ENCODE results near the gene RYR3.
"Not testable (repeated sequence)": the region's sequence is repeated elsewhere in the genome, so short reads cannot be mapped to it uniquely, and the experiment has no call there.

Gene RYR3

GRCh38 chr15:33586786-33587697 lies 276.3 kb downstream of the RYR3 start:
- no peak for DNase-seq (ENCODE audit: low read depth)

GRCh38 chr15:33587773-33588172 lies 277.0 kb downstream of the RYR3 start:
- no peak for DNase-seq (ENCODE audit: low read depth)

- no peak for DNase-seq (ENCODE audit: low read depth)
Observed at GRCh38 chr15:33592864-33593263, 282.1 kb downstream of the RYR3 start.

- not testable (repeated sequence) for DNase-seq (ENCODE audit: low read depth)
Observed at GRCh38 chr15:33598382-33598781, 287.6 kb downstream of the RYR3 start.

GRCh38 chr15:33600212-33600611 lies 289.4 kb downstream of the RYR3 start:
- no peak for DNase-seq (ENCODE audit: low read depth)

- no peak for DNase-seq (ENCODE audit: low read depth)
Observed at GRCh38 chr15:33601461-33601860, 290.7 kb downstream of the RYR3 start.

- peak; percentile 31 for DNase-seq (ENCODE audit: low read depth)
Observed at GRCh38 chr15:33608714-33609113, 297.9 kb downstream of the RYR3 start.

GRCh38 chr15:33612721-33613304 lies 302.0 kb downstream of the RYR3 start:
- no peak for DNase-seq (ENCODE audit: low read depth)

GRCh38 chr15:33616475-33616874 lies 305.7 kb downstream of the RYR3 start:
- no peak for DNase-seq (ENCODE audit: low read depth)

GRCh38 chr15:33618350-33618749 lies 307.6 kb downstream of the RYR3 start:
- no peak for DNase-seq (ENCODE audit: low read depth)

GRCh38 chr15:33621141-33621540 lies 310.4 kb downstream of the RYR3 start:
- DNase-seq (ENCODE audit: low read depth) = no peak

- no peak for DNase-seq (ENCODE audit: low read depth)
Observed at GRCh38 chr15:33623010-33623409, 312.2 kb downstream of the RYR3 start.

GRCh38 chr15:33624439-33624838 lies 313.7 kb downstream of the RYR3 start:
- DNase-seq (ENCODE audit: low read depth) = no peak

- DNase-seq (ENCODE audit: low read depth) = no peak
Observed at GRCh38 chr15:33629647-33630046, 318.9 kb downstream of the RYR3 start.

- DNase-seq (ENCODE audit: low read depth) = no peak
Observed at GRCh38 chr15:33636234-33636633, 325.5 kb downstream of the RYR3 start.

- DNase-seq (ENCODE audit: low read depth) = no peak
Observed at GRCh38 chr15:33636958-33637357, 326.2 kb downstream of the RYR3 start.

- DNase-seq (ENCODE audit: low read depth) = no peak
Observed at GRCh38 chr15:33638453-33638852, 327.7 kb downstream of the RYR3 start.

GRCh38 chr15:33639051-33639450 lies 328.3 kb downstream of the RYR3 start:
- DNase-seq (ENCODE audit: low read depth) = no peak

- no peak for DNase-seq (ENCODE audit: low read depth)
Observed at GRCh38 chr15:33639456-33639855, 328.7 kb downstream of the RYR3 start.

- no peak for DNase-seq (ENCODE audit: low read depth)
Observed at GRCh38 chr15:33639978-33640377, 329.2 kb downstream of the RYR3 start.

- DNase-seq (ENCODE audit: low read depth) = no peak
Observed at GRCh38 chr15:33641069-33641468, 330.3 kb downstream of the RYR3 start.

GRCh38 chr15:33644304-33644703 lies 333.5 kb downstream of the RYR3 start:
- no peak for DNase-seq (ENCODE audit: low read depth)

- no peak for DNase-seq (ENCODE audit: low read depth)
Observed at GRCh38 chr15:33646744-33647143, 336.0 kb downstream of the RYR3 start.
